ENCODE results near the gene KLHL26. TPM values are rescaled to one million over a fixed set of nuclear protein-coding genes. Genes with fewer than 3 reads are reported as not detected.

The KLHL26 gene
- total RNA-seq, 3 donors from 2014 or later (not counting 1 experiment from before 2014, with no cell fraction given): 8.0 to 11.5 (median 9.6) TPM

DNA sequence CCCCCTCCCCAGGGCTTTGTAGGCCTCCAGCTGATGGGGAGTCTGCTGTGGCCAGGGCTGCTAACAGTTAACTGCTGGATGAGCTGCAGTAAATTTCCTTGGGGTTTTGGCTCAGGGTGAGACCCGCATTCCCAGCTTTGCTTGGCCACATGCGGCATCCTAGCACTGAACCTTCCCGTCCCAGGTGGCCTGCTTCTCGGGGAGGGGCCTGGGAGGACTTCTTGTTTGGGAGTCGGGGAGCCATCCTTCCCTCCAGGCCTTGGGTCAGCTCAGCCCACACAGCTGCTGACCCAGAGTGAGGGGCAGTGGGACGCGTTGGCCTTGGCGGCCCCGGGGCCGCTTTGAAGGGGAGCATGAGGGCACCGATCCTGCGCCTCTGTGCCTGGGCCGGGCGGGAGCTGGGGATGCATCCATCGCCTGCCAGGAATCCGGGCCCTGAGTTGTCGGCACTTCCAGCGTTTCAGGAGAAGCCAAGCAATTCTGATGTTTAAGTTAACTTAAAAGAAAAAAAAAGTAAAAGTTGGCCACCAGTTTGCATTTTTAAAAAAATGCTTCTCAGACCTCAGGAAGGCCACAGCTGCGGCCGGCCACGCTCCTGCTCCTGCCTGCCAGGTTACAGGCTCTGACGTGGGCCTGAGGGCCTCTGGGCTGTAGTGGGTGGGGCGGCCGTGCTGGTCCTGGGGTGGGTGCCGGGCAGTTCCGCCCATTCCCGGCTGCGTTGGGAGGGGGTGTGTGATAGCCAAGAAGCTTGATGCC, 74.3 kb downstream of the KLHL26 start:
- no peaks in the 10 kb centered on the region for H3K9me3 ChIP-seq (ENCODE audit: control insufficient read depth, insufficient read depth, low read length)

DNA sequence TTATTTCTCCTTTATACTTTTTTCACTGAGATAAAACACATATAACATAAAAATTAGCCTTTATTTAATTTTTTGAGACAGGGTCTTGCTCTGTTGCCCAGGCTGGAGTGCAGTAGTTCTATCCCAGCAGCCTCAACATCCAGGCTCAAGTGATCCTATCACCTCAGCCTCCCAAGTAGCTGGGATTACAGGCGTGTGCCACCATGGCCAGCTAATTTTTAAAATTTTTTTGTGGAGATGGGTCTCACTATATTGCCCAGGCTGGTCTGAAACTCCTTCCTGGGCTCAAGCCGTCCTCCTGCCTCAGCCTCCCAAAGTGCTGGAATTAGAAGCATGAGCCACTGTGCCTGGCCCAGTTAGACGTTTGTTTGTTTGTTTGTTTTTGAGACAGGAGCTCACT, 75.1 kb downstream of the KLHL26 start:
- whole genome bisulfite sequencing (ENCODE audit: insufficient coverage): 92% methylated on average over 3 of the region's 3 CpGs
- Histone ChIP-seq H3K4me3 (ENCODE audit: low read length) (no peak overlapping the region), H3K36me3 (ENCODE audit: control insufficient read depth, insufficient read depth, low read length) (no peaks in the 10 kb centered on the region), H3K27ac (ENCODE audit: low read length) (no peak overlapping the region), H3K4me1 (ENCODE audit: control insufficient read depth, insufficient read depth, low read length) (peaks cover 55% of the 10 kb centered on the region), H3K9me3 (ENCODE audit: control insufficient read depth, insufficient read depth, low read length) (no peaks in the 10 kb centered on the region), H3K27me3 (ENCODE audit: control insufficient read depth, insufficient read depth, low read length) (no peaks in the 10 kb centered on the region)
- Mint-ChIP-seq H3K4me3 (no peak overlapping the region), H3K9me3 (no peaks in the 10 kb centered on the region), H3K4me1 (peaks cover 42 to 59% of the 10 kb centered on the region in 2 donors), H3K36me3 (no peaks in the 10 kb centered on the region), H3K27ac (no peak overlapping the region), H3K27me3 (ENCODE audit: low read depth in 2 of 2) (no peaks in the 10 kb centered on the region)
- intact Hi-C loops (cut with micrococcal nuclease): no loop called here
- TF ChIP-seq, protein P1, sequence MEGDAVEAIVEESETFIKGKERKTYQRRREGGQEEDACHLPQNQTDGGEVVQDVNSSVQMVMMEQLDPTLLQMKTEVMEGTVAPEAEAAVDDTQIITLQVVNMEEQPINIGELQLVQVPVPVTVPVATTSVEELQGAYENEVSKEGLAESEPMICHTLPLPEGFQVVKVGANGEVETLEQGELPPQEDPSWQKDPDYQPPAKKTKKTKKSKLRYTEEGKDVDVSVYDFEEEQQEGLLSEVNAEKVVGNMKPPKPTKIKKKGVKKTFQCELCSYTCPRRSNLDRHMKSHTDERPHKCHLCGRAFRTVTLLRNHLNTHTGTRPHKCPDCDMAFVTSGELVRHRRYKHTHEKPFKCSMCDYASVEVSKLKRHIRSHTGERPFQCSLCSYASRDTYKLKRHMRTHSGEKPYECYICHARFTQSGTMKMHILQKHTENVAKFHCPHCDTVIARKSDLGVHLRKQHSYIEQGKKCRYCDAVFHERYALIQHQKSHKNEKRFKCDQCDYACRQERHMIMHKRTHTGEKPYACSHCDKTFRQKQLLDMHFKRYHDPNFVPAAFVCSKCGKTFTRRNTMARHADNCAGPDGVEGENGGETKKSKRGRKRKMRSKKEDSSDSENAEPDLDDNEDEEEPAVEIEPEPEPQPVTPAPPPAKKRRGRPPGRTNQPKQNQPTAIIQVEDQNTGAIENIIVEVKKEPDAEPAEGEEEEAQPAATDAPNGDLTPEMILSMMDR (IDR thresholded peaks at IDR 0.05): no peak
- ATAC-seq (no peak), DNase-seq (no peak)

More for the DNA sequence above, 74.3 kb downstream of the KLHL26 start:
- 95% methylated on average over 28 of the region's 28 CpGs for WGBS (ENCODE audit: insufficient coverage)
- no peak overlapping the region for H3K27ac Mint-ChIP-seq
- no peaks in the 10 kb centered on the region for H3K27me3 ChIP-seq (ENCODE audit: control insufficient read depth, insufficient read depth, low read length)
- H3K4me1 ChIP-seq (ENCODE audit: control insufficient read depth, insufficient read depth, low read length): peaks cover 55% of the 10 kb centered on the region
- no peaks in the 10 kb centered on the region for H3K27me3 Mint-ChIP-seq (ENCODE audit: low read depth in 2 of 2)
- DNase-seq (no peak), ATAC-seq (no peak)
- intact Hi-C loops (cut with micrococcal nuclease): no loop called here
- no peaks in the 10 kb centered on the region for H3K36me3 Mint-ChIP-seq
- no peaks in the 10 kb centered on the region for H3K9me3 Mint-ChIP-seq
- H3K4me1 Mint-ChIP-seq: peaks cover 36 to 57% of the 10 kb centered on the region in 2 donors
- no peak overlapping the region for H3K4me3 Mint-ChIP-seq
- no peak overlapping the region for H3K4me3 ChIP-seq (ENCODE audit: low read length)
- H3K27ac ChIP-seq (ENCODE audit: low read length): no peak overlapping the region
- TF ChIP-seq, protein P1 (IDR thresholded peaks at IDR 0.05): no peak
- no peaks in the 10 kb centered on the region for H3K36me3 ChIP-seq (ENCODE audit: control insufficient read depth, insufficient read depth, low read length)

DNA sequence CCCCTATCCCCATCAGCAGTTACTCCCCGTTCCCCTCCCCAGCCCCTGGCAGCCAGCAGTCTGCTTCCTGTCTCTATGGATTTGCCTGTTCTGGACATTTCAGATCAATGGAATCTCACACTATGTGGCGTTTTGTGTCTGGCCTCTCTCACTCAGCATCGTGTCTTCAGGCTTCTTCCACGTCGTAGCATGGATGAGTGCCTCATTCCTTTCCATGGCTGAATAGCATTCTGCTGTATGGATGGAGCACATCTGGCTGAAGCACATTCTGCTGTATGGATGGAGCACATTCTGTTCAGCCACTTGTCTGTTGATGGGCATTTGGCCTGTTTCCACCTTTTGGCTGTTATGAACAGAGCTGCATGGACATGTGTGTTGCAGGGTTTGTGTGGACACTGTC, 76.2 kb downstream of the KLHL26 start:
- no peaks in the 10 kb centered on the region for H3K27me3 ChIP-seq (ENCODE audit: control insufficient read depth, insufficient read depth, low read length)
- no peak overlapping the region for H3K27ac ChIP-seq (ENCODE audit: low read length)
- H3K4me3 ChIP-seq (ENCODE audit: low read length): no peak overlapping the region
- H3K27ac Mint-ChIP-seq: peak overlapping the region in 1 of 2 donors; percentile 59
- H3K9me3 ChIP-seq (ENCODE audit: control insufficient read depth, insufficient read depth, low read length): no peaks in the 10 kb centered on the region
- DNase-seq: no peak
- TF ChIP-seq, protein P1 (IDR thresholded peaks at IDR 0.05): no peak
- intact Hi-C loops (cut with micrococcal nuclease): no loop called here
- ATAC-seq: no peak
- H3K4me1 Mint-ChIP-seq: peaks cover 40 to 62% of the 10 kb centered on the region in 2 donors
- no peaks in the 10 kb centered on the region for H3K36me3 Mint-ChIP-seq
- peak overlapping the region; percentile 65 for H3K4me3 Mint-ChIP-seq
- H3K27me3 Mint-ChIP-seq (ENCODE audit: low read depth in 2 of 2): no peaks in the 10 kb centered on the region
- H3K36me3 ChIP-seq (ENCODE audit: control insufficient read depth, insufficient read depth, low read length): no peaks in the 10 kb centered on the region
- H3K9me3 Mint-ChIP-seq: no peaks in the 10 kb centered on the region
- WGBS (ENCODE audit: insufficient coverage): 84% methylated on average over 5 of the region's 5 CpGs
- peaks cover 55% of the 10 kb centered on the region for H3K4me1 ChIP-seq (ENCODE audit: control insufficient read depth, insufficient read depth, low read length)
